ENCODE data around the gene C1QTNF8. TPM values are rescaled to one million over a fixed set of nuclear protein-coding genes. Genes with fewer than 3 reads are reported as not detected.

Gene C1QTNF8
- total and polyA plus RNA-seq, 4 donors: not detected

GRCh38 chr16:1048442-1049112, 47.5 kb downstream of the C1QTNF8 start:
- Histone ChIP-seq H3K9me3 (ENCODE audit: control insufficient read depth in 4 of 4, low read length in 3 of 4) (no peaks in the 10 kb centered on the region), H3K9ac (ENCODE audit: low read depth in 1 of 2, low read length in 2 of 2) (no peak overlapping the region), H3K27ac (ENCODE audit: low read depth in 1 of 2, low read length in 2 of 2) (no peak overlapping the region), H3K36me3 (ENCODE audit: control insufficient read depth in 4 of 4, insufficient read depth in 3 of 4, low read depth in 1 of 4, low read length in 3 of 4) (no peaks in the 10 kb centered on the region), H3K4me1 (ENCODE audit: control insufficient read depth in 4 of 4, insufficient read depth in 4 of 4, low read length in 3 of 4) (no peaks in the 10 kb centered on the region), H3K4me3 (ENCODE audit: low read depth in 1 of 3, low read length in 3 of 3) (no peak overlapping the region), H3K27me3 (ENCODE audit: control insufficient read depth in 4 of 4, insufficient read depth in 4 of 4, low read length in 3 of 4) (peaks cover 0 to 12% (median 0%) of the 10 kb centered on the region in 4 donors)
- 21% methylated on average over 37 of the region's 37 CpGs for WGBS
- no peak for DNase-seq (ENCODE audit: low spot score)
- TF ChIP-seq SP1 (IDR thresholded peaks at IDR 0.05) (no peak), HNF4G (IDR thresholded peaks at IDR 0.05) (no peak), TAF1 (conservative IDR thresholded peaks at IDR 0.05) (no peak), HNF4A (conservative IDR thresholded peaks at IDR 0.05) (no peak), RXRA (IDR thresholded peaks at IDR 0.05) (no peak), RAD21 (IDR thresholded peaks at IDR 0.05) (no peak), NR2F2 (IDR thresholded peaks at IDR 0.05) (no peak), GABPA (IDR thresholded peaks at IDR 0.05 in 1 of 2, conservative IDR thresholded peaks at IDR 0.05 in 1 of 2) (no peak)
- TF ChIP-seq, protein P1, sequence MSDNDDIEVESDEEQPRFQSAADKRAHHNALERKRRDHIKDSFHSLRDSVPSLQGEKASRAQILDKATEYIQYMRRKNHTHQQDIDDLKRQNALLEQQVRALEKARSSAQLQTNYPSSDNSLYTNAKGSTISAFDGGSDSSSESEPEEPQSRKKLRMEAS (IDR thresholded peaks at IDR 0.05): no peak
- TF ChIP-seq, protein P2, sequence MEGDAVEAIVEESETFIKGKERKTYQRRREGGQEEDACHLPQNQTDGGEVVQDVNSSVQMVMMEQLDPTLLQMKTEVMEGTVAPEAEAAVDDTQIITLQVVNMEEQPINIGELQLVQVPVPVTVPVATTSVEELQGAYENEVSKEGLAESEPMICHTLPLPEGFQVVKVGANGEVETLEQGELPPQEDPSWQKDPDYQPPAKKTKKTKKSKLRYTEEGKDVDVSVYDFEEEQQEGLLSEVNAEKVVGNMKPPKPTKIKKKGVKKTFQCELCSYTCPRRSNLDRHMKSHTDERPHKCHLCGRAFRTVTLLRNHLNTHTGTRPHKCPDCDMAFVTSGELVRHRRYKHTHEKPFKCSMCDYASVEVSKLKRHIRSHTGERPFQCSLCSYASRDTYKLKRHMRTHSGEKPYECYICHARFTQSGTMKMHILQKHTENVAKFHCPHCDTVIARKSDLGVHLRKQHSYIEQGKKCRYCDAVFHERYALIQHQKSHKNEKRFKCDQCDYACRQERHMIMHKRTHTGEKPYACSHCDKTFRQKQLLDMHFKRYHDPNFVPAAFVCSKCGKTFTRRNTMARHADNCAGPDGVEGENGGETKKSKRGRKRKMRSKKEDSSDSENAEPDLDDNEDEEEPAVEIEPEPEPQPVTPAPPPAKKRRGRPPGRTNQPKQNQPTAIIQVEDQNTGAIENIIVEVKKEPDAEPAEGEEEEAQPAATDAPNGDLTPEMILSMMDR (IDR thresholded peaks at IDR 0.05; ENCODE audit: low read depth, low read length, missing input control): no peak
- TF ChIP-seq, protein P3, sequence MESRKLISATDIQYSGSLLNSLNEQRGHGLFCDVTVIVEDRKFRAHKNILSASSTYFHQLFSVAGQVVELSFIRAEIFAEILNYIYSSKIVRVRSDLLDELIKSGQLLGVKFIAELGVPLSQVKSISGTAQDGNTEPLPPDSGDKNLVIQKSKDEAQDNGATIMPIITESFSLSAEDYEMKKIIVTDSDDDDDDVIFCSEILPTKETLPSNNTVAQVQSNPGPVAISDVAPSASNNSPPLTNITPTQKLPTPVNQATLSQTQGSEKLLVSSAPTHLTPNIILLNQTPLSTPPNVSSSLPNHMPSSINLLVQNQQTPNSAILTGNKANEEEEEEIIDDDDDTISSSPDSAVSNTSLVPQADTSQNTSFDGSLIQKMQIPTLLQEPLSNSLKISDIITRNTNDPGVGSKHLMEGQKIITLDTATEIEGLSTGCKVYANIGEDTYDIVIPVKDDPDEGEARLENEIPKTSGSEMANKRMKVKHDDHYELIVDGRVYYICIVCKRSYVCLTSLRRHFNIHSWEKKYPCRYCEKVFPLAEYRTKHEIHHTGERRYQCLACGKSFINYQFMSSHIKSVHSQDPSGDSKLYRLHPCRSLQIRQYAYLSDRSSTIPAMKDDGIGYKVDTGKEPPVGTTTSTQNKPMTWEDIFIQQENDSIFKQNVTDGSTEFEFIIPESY (IDR thresholded peaks at IDR 0.05): no peak
- TF ChIP-seq, protein P4, sequence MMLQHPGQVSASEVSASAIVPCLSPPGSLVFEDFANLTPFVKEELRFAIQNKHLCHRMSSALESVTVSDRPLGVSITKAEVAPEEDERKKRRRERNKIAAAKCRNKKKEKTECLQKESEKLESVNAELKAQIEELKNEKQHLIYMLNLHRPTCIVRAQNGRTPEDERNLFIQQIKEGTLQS (IDR thresholded peaks at IDR 0.05): no peak

DNA sequence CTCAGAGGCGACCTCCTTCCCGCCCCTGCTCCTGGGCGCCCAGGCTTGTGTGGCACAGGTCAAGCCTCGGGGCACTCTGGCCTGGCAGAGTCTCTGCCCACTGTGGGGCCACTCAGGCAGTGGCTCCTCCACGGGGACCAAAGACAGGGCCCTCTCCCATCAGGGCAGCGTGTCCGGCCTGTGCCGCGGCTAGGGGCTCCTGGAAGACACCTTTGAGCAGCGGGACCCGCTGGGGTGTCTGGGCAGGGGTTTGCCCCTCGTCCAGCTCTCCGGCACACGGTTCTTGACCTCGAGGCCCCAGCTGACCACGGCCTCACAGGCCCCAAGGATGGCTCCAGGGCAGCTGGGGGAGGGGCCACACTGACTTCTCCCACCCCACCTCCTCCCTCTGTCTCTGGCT, 48.2 kb downstream of the C1QTNF8 start:
- no peaks in the 10 kb centered on the region for H3K4me1 ChIP-seq (ENCODE audit: control insufficient read depth in 4 of 4, insufficient read depth in 4 of 4, low read length in 3 of 4)
- no peak overlapping the region for H3K4me3 ChIP-seq (ENCODE audit: low read depth in 1 of 3, low read length in 3 of 3)
- no peaks in the 10 kb centered on the region for H3K9me3 ChIP-seq (ENCODE audit: control insufficient read depth in 4 of 4, low read length in 3 of 4)
- WGBS: 79% methylated on average over 16 of the region's 16 CpGs
- no peaks in the 10 kb centered on the region for H3K36me3 ChIP-seq (ENCODE audit: control insufficient read depth in 4 of 4, insufficient read depth in 3 of 4, low read depth in 1 of 4, low read length in 3 of 4)
- H3K27me3 ChIP-seq (ENCODE audit: control insufficient read depth in 4 of 4, insufficient read depth in 4 of 4, low read length in 3 of 4): peaks cover 0 to 12% (median 0%) of the 10 kb centered on the region in 4 donors
- no peak for DNase-seq (ENCODE audit: low spot score)
- TF ChIP-seq FOXA2 (IDR thresholded peaks at IDR 0.05): no peak
- TF ChIP-seq FOXA1 (IDR thresholded peaks at IDR 0.05): no peak
- no peak for TF ChIP-seq GABPA (IDR thresholded peaks at IDR 0.05 in 1 of 2, conservative IDR thresholded peaks at IDR 0.05 in 1 of 2)
- TF ChIP-seq RAD21 (IDR thresholded peaks at IDR 0.05): no peak
- no peak for TF ChIP-seq HNF4A (conservative IDR thresholded peaks at IDR 0.05)
- TF ChIP-seq, protein P5, sequence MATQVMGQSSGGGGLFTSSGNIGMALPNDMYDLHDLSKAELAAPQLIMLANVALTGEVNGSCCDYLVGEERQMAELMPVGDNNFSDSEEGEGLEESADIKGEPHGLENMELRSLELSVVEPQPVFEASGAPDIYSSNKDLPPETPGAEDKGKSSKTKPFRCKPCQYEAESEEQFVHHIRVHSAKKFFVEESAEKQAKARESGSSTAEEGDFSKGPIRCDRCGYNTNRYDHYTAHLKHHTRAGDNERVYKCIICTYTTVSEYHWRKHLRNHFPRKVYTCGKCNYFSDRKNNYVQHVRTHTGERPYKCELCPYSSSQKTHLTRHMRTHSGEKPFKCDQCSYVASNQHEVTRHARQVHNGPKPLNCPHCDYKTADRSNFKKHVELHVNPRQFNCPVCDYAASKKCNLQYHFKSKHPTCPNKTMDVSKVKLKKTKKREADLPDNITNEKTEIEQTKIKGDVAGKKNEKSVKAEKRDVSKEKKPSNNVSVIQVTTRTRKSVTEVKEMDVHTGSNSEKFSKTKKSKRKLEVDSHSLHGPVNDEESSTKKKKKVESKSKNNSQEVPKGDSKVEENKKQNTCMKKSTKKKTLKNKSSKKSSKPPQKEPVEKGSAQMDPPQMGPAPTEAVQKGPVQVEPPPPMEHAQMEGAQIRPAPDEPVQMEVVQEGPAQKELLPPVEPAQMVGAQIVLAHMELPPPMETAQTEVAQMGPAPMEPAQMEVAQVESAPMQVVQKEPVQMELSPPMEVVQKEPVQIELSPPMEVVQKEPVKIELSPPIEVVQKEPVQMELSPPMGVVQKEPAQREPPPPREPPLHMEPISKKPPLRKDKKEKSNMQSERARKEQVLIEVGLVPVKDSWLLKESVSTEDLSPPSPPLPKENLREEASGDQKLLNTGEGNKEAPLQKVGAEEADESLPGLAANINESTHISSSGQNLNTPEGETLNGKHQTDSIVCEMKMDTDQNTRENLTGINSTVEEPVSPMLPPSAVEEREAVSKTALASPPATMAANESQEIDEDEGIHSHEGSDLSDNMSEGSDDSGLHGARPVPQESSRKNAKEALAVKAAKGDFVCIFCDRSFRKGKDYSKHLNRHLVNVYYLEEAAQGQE (IDR thresholded peaks at IDR 0.05): no peak
- TF ChIP-seq, protein P3 (IDR thresholded peaks at IDR 0.05): no peak
- no peak overlapping the region for H3K9ac ChIP-seq (ENCODE audit: low read depth in 1 of 2, low read length in 2 of 2)
- H3K27ac ChIP-seq (ENCODE audit: low read depth in 1 of 2, low read length in 2 of 2): no peak overlapping the region

All from liver (tissue), 9 donors.